ENCODE measurements around the gene LSP1.

DNA sequence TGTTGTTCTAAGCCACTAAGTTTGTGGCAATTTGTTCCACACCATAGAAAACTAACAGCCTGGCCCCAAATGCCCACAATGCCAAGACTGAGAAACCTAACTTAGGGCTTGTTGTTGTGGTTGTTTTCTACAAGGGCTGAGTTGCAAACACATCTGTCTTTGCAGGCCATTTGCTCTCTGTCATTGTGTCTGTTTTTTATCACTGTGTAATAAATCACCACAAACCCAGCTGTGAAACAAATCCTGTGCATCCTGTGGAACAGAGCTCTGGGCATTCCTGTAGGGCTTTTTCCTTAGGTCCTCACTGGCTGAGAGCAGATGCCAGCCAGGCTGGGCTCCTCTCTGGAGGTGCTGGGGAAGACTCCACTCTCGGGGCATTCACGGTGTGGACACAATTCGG lies 33.8 kb upstream of the LSP1 start:
- TF ChIP-seq ZFP3 (CRISPR knock-in tag; IDR thresholded peaks at IDR 0.05) (no peak), PATZ1 (CRISPR knock-in tag; IDR thresholded peaks at IDR 0.05; ENCODE audit: borderline replicate concordance) (no peak), SNAI2 (CRISPR knock-in tag; IDR thresholded peaks at IDR 0.05) (no peak)

Measured in SK-N-SH treated with all-trans-retinoic acid at 6 μM for 48 hours (cell line).